ENCODE data around the gene PAFAH2. TPM values are rescaled to one million over a fixed set of nuclear protein-coding genes. Genes with fewer than 3 reads are reported as not detected.
A peak's percentile ranks its signal among the peaks of the same experiment; 100 is the strongest.

Gene PAFAH2
- total and polyA plus RNA-seq, 2 of the 13 experiments (the other 11 are each of a cell fraction or from before 2014, with no cell fraction given): 6.9 to 9.4 TPM

GRCh38 chr1:26035203-26035958, 37.5 kb upstream of the PAFAH2 start (continued):
- TF ChIP-seq ZNF770 (CRISPR knock-in tag; IDR thresholded peaks at IDR 0.05): peak; percentile 99
- no peak for TF ChIP-seq ZNF20 (CRISPR knock-in tag; IDR thresholded peaks at IDR 0.05)
- no peak for TF ChIP-seq DZIP1 (CRISPR knock-in tag; IDR thresholded peaks at IDR 0.05)
- TF ChIP-seq POLR2AphosphoS5 (IDR thresholded peaks at IDR 0.05; ENCODE audit: low read depth, low read length): peak; percentile 48; the same call in 1 of the 2 replicates
- 0 out of 2 replicates have a peak, but pooled peaks have one; percentile 11 for TF ChIP-seq BCL6 (CRISPR knock-in tag; IDR thresholded peaks at IDR 0.05)
- peak; percentile 25; the same call in 1 of the 2 replicates for TF ChIP-seq CEBPB (IDR thresholded peaks at IDR 0.05; ENCODE audit: borderline replicate concordance, low read depth, low read length)
- TF ChIP-seq ZNF850 (CRISPR knock-in tag; conservative IDR thresholded peaks at IDR 0.05): no peak
- no peak for TF ChIP-seq ZNF569 (CRISPR knock-in tag; IDR thresholded peaks at IDR 0.05; ENCODE audit: borderline replicate concordance)
- no peak for TF ChIP-seq SKIL (CRISPR knock-in tag; IDR thresholded peaks at IDR 0.05; ENCODE audit: borderline replicate concordance)
- TF ChIP-seq NR0B2 (CRISPR knock-in tag; IDR thresholded peaks at IDR 0.05): no peak
- TF ChIP-seq KAT7 (CRISPR knock-in tag; IDR thresholded peaks at IDR 0.05; ENCODE audit: borderline replicate concordance): peak; percentile 29; the same call in 1 of the 2 replicates
- TF ChIP-seq MTF1 (CRISPR knock-in tag; IDR thresholded peaks at IDR 0.05): no peak
- TF ChIP-seq RORA (CRISPR knock-in tag; IDR thresholded peaks at IDR 0.05): no peak
- no peak for TF ChIP-seq ZNF530 (CRISPR knock-in tag; IDR thresholded peaks at IDR 0.05; ENCODE audit: low read depth)
- no peak for TF ChIP-seq CENPX (CRISPR knock-in tag; IDR thresholded peaks at IDR 0.05)
- no peak for TF ChIP-seq ETS1 (CRISPR knock-in tag; IDR thresholded peaks at IDR 0.05)
- peak; percentile 60 for TF ChIP-seq ZNF350 (CRISPR knock-in tag; IDR thresholded peaks at IDR 0.05; ENCODE audit: borderline replicate concordance, low read depth)
- no peak for TF ChIP-seq ZNF296 (CRISPR knock-in tag; conservative IDR thresholded peaks at IDR 0.05)
- no peak for TF ChIP-seq ZNF614 (CRISPR knock-in tag; IDR thresholded peaks at IDR 0.05; ENCODE audit: borderline replicate concordance)
- TF ChIP-seq SMAD1 (CRISPR knock-in tag; IDR thresholded peaks at IDR 0.05; ENCODE audit: borderline replicate concordance, low read depth): peak; percentile 49; the same call in 1 of the 2 replicates
